IMR-90 (cell line): ENCODE results near the gene GMEB1. TPM values are rescaled to one million over a fixed set of nuclear protein-coding genes. Genes with fewer than 3 reads are reported as not detected.

Source experiments
- ATAC-seq: fragments of 200-7000 bp; cut with Tn5 transposase; 2 replicates; pipeline ENCODE4 v1.9.1; 2020; ENCODE audit warnings: low read depth, mild to moderate bottlenecking, moderate library complexity
- BruUV-seq: library from RNA; stranded (reverse); fragments of 400-500 nt; replicated peaks from 2 replicates; lab custom pipeline; 2021; lab: Mats Ljungman, UMichigan
- CTCF ChIA-PET: fragments of 300-600 bp; formaldehyde crosslinking; extraction: SDS; loops from one replicate; lab custom pipeline; 2021; ENCODE audit warnings: antibody characterized with exemption; lab: Yijun Ruan, JAX
- POLR2A ChIA-PET: fragments of 300-600 bp; sonication (Branson Sonifier 250); formaldehyde crosslinking; loops from one replicate; lab custom pipeline; 2022; ENCODE audit warnings: antibody characterized with exemption; ENCODE audit not compliant: unreplicated experiment; lab: Charles Lee
- DNase-seq: peaks from one replicate; pipeline ENCODE4 v3.0.0; 2013
- H2AFZ ChIP-seq: replicated peaks from 2 replicates; pipeline ENCODE3; 2013; ENCODE audit warnings: low read length, mild to moderate bottlenecking; ENCODE audit not compliant: poor library complexity
- H2AK5ac ChIP-seq: 2 replicates; pipeline ENCODE4 v1.6.1; 2013; ENCODE audit warnings: low read depth, low read length, inconsistent platforms
- H2AK9ac ChIP-seq: replicated peaks from 2 replicates; pipeline ENCODE3; 2013; ENCODE audit warnings: mild to moderate bottlenecking, low read depth, low read length, moderate library complexity; ENCODE audit not compliant: poor library complexity
- H2BK120ac ChIP-seq: 2 replicates; pipeline ENCODE4 v1.6.1; 2013; ENCODE audit warnings: low read depth, low read length, inconsistent platforms
- H2BK15ac ChIP-seq: 3 replicates; pipeline ENCODE4 v1.6.1; 2013; ENCODE audit warnings: low read depth, low read length, inconsistent platforms
- H2BK20ac ChIP-seq: 2 replicates; pipeline ENCODE4 v1.6.1; 2013; ENCODE audit warnings: low read depth, mild to moderate bottlenecking, inconsistent platforms, low read length, moderate library complexity
- H2BK5ac ChIP-seq: 2 replicates; pipeline ENCODE4 v1.6.1; 2013; ENCODE audit warnings: mild to moderate bottlenecking, low read depth, low read length, inconsistent platforms; ENCODE audit not compliant: poor library complexity, severe bottlenecking
- H3K14ac ChIP-seq: replicated peaks from 2 replicates; pipeline ENCODE4 v1.6.1; 2013; ENCODE audit warnings: low read depth, low read length, inconsistent platforms
- H3K18ac ChIP-seq: 2 replicates; pipeline ENCODE4 v1.6.1; 2013; ENCODE audit warnings: low read depth, low read length, control low read depth
- H3K23ac ChIP-seq: 2 replicates; pipeline ENCODE4 v1.6.1; 2013; ENCODE audit warnings: low read depth, low read length, inconsistent platforms
- H3K27ac ChIP-seq: 2 replicates; pipeline ENCODE4 v1.5.1; 2013; ENCODE audit warnings: mild to moderate bottlenecking, control low read depth, low read length; ENCODE audit not compliant: insufficient read depth
- H3K27me3 ChIP-seq: 2 replicates; pipeline ENCODE4 v1.6.1; 2013; ENCODE audit warnings: low read length; ENCODE audit not compliant: control insufficient read depth, insufficient read depth
- H3K36me3 ChIP-seq: 2 replicates; pipeline ENCODE4 v1.6.1; 2013; ENCODE audit warnings: low read length, mixed read lengths; ENCODE audit not compliant: control insufficient read depth, insufficient read depth
- H3K4ac ChIP-seq: 2 replicates; pipeline ENCODE4 v1.6.1; 2013; ENCODE audit warnings: low read depth, low read length, inconsistent platforms
- H3K4me1 ChIP-seq: 2 replicates; pipeline ENCODE4 v1.6.1; 2013; ENCODE audit warnings: low read length, mixed read lengths; ENCODE audit not compliant: control insufficient read depth, insufficient read depth
- H3K4me2 ChIP-seq: 2 replicates; pipeline ENCODE4 v1.6.1; 2013; ENCODE audit warnings: low read depth, mild to moderate bottlenecking, control low read depth, low read length, moderate library complexity
- H3K4me3 ChIP-seq: 2 replicates; pipeline ENCODE4 v1.5.1; 2013; ENCODE audit warnings: low read depth, mild to moderate bottlenecking, control low read depth, low read length, moderate library complexity; ENCODE audit not compliant: insufficient read depth
- H3K56ac ChIP-seq: 2 replicates; pipeline ENCODE4 v1.6.1; 2013; ENCODE audit warnings: low read length, inconsistent platforms; ENCODE audit not compliant: insufficient read depth; ENCODE audit errors: extremely low read depth
- H3K79me1 ChIP-seq, 2 experiments: 2 replicates each; pipeline ENCODE4 v1.6.1; 2013; ENCODE audit warnings: low read length in 2 of 2, inconsistent platforms in 1 of 2, low read depth in 1 of 2
- H3K9ac ChIP-seq: 2 replicates; pipeline ENCODE4 v1.6.1; 2013; ENCODE audit warnings: low read depth, low read length, control low read depth
- H3K9me1 ChIP-seq: 2 replicates; pipeline ENCODE4 v1.6.1; 2013; ENCODE audit warnings: low read length, inconsistent platforms; ENCODE audit not compliant: insufficient read depth
- H3K9me3 ChIP-seq: 2 replicates; pipeline ENCODE4 v1.6.1; 2013; ENCODE audit warnings: low read length; ENCODE audit not compliant: control insufficient read depth, insufficient read depth
- H4K20me1 ChIP-seq: 2 replicates; pipeline ENCODE4 v1.6.1; 2013; ENCODE audit warnings: low read length, inconsistent platforms; ENCODE audit not compliant: insufficient read depth
- H4K5ac ChIP-seq: 2 replicates; pipeline ENCODE4 v1.6.1; 2013; ENCODE audit warnings: mild to moderate bottlenecking, low read depth, low read length, control low read depth
- H4K8ac ChIP-seq, 2 experiments: 2 replicates each; pipeline ENCODE4 v1.6.1; 2013; ENCODE audit warnings: low read depth in 2 of 2, low read length in 2 of 2, control low read depth in 1 of 2, inconsistent platforms in 1 of 2
- H4K91ac ChIP-seq: 2 replicates; pipeline ENCODE4 v1.6.1; 2013; ENCODE audit warnings: low read depth, low read length, inconsistent platforms; ENCODE audit not compliant: insufficient read depth
- BHLHE40 ChIP-seq: fragments of 150-350 bp; IDR thresholded peaks from 2 replicates; pipeline ENCODE4 v1.6.1; 2016; ENCODE audit warnings: mild to moderate bottlenecking, low read depth, low read length
- FOS ChIP-seq: fragments of 150-350 bp; IDR thresholded peaks from 2 replicates; pipeline ENCODE4 v1.6.1; 2016; ENCODE audit warnings: low read depth, low read length
- MAFK ChIP-seq: IDR thresholded peaks from 2 replicates; pipeline ENCODE4 v1.6.1; 2012; ENCODE audit warnings: low read depth, low read length, improper control_type of control experiment
- MAZ ChIP-seq: IDR thresholded peaks from 2 replicates; pipeline ENCODE4 v1.6.1; 2012; ENCODE audit warnings: low read depth, mild to moderate bottlenecking, low read length, improper control_type of control experiment, moderate library complexity, borderline replicate concordance
- RAD21 ChIP-seq: IDR thresholded peaks from 2 replicates; pipeline ENCODE4 v1.6.1; 2012; ENCODE audit warnings: low read length, improper control_type of control experiment
- RCOR1 ChIP-seq: IDR thresholded peaks from 2 replicates; pipeline ENCODE4 v1.6.1; 2012; ENCODE audit warnings: mild to moderate bottlenecking, low read length, improper control_type of control experiment; ENCODE audit not compliant: insufficient replicate concordance
- RFX5 ChIP-seq: IDR thresholded peaks from 2 replicates; pipeline ENCODE4 v1.8.0; 2012; ENCODE audit warnings: low read depth, mild to moderate bottlenecking, low read length, moderate library complexity
- WGBS, 2 experiments: methylation state at CpG; one replicate each; pipeline versions ENCODE4 v1.1.5 to v1.1.7; 2013; ENCODE audit warnings: missing lambda C conversion rate in 2 of 2; ENCODE audit not compliant: insufficient read length in 1 of 2; ENCODE audit errors: extremely low coverage in 2 of 2; 5-methylcytosine and 5-hydroxymethylcytosine counted together
- dilution Hi-C: fragments of 300-500 bp; cut with HindIII; formaldehyde crosslinking; loops from one replicate; pipeline ENCODE4 v1.14.3; 2018; ENCODE audit warnings: low sequenced_read_pairs; ENCODE audit not compliant: unreplicated experiment
- in situ Hi-C: fragments of 300-500 bp; cut with MboI; formaldehyde crosslinking; loops from 3 replicates; pipeline ENCODE4 v1.14.3; 2019; ENCODE audit warnings: low sequenced_read_pairs, inconsistent platforms, mixed read lengths
- intact Hi-C: fragments of 100-400 bp; cut with micrococcal nuclease; formaldehyde crosslinking; loops from 2 replicates; pipeline ENCODE4 v1.10.0; 2022
- polyA plus RNA-seq, 3 experiments: library from polyadenylated mRNA; depleted of rRNA; stranded (reverse); fragments of >200 nt; gene quantifications; 2 replicates each; pipeline ENCODE4 v1.2.3, GENCODE V29; 2012; ENCODE audit warnings: low replicate concordance in 1 of 3
- total RNA-seq: library from RNA; depleted of rRNA; stranded (reverse); fragments of >200 nt; gene quantifications from 2 replicates; pipeline ENCODE4 v1.2.3, GENCODE V29; 2012
- TF ChIP-seq, protein P1 (sequence below): fragments of 150-350 bp; IDR thresholded peaks from 2 replicates; pipeline ENCODE4 v1.6.1; 2016; ENCODE audit warnings: low read depth, mild to moderate bottlenecking, low read length, moderate library complexity, borderline replicate concordance

Gene GMEB1
- total and polyA plus RNA-seq, 2 of the 4 experiments (the other 2 are of a cell fraction): 7.1 to 7.9 TPM

DNA sequence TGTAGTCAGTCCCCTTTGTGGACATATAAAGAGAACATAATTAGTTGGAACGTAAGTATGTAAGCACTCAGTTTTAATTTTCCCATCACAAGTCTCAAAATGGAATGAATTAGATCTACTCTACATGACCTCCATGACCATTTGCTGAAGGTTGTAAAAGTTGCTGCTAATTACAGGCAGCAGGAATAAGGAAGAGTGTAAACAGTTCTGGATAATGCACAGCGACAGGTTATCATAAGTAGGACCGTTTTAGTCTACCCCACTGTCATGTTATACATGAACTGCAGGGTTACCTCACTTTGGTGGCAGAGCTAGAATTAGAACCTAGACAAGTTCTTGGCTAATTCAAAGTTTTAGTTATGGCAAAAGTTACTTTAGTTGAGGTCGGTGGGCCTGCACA lies 89.8 kb downstream of the GMEB1 start:
- Histone ChIP-seq H4K91ac (no peak overlapping the region), H2AK9ac (no peak overlapping the region), H3K9me1 (peaks cover 9% of the 10 kb centered on the region), H3K23ac (no peak overlapping the region), H3K79me1 (peaks cover 9 to 59% of the 10 kb centered on the region in 2 experiments), H3K27me3 (no peaks in the 10 kb centered on the region), H2AFZ (no peak overlapping the region), H3K36me3 (peaks cover 21% of the 10 kb centered on the region), H2BK15ac (no peak overlapping the region), H4K5ac (no peak overlapping the region), H3K9me3 (no peaks in the 10 kb centered on the region), H3K18ac (no peak overlapping the region), H3K4me2 (no peak overlapping the region), H3K9ac (no peak overlapping the region), H2AK5ac (no peak overlapping the region), H2BK5ac (no peak overlapping the region), H3K4ac (no peak overlapping the region), H2BK120ac (no peak overlapping the region), H3K27ac (no peak overlapping the region), H3K4me3 (no peak overlapping the region), H2BK20ac (no peak overlapping the region), H3K4me1 (peaks cover 15% of the 10 kb centered on the region), H4K8ac (no peak overlapping the region), H3K14ac (no peak overlapping the region), H4K20me1 (peaks cover 96% of the 10 kb centered on the region), H3K56ac (no peak overlapping the region)
- in situ Hi-C loops: no loop called here
- intact Hi-C loops: no loop called here
- TF ChIP-seq RCOR1 (no peak), RFX5 (no peak), MAFK (no peak), FOS (no peak), MAZ (no peak), BHLHE40 (no peak), RAD21 (no peak)
- TF ChIP-seq, protein P1, sequence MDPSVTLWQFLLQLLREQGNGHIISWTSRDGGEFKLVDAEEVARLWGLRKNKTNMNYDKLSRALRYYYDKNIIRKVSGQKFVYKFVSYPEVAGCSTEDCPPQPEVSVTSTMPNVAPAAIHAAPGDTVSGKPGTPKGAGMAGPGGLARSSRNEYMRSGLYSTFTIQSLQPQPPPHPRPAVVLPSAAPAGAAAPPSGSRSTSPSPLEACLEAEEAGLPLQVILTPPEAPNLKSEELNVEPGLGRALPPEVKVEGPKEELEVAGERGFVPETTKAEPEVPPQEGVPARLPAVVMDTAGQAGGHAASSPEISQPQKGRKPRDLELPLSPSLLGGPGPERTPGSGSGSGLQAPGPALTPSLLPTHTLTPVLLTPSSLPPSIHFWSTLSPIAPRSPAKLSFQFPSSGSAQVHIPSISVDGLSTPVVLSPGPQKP: no peak
- ATAC-seq: no peak
- dilution Hi-C loops: no loop called here
- POLR2A ChIA-PET: no interaction called here
- CTCF ChIA-PET: no interaction called here
- WGBS, 2 experiments: 100% methylated on average over 1 of the region's 4 CpGs; no CpG with 5 or more reads in 1 of the 2 experiments
- DNase-seq: no peak
- no TSS peak for BruUV-seq
